Fibroblast of lung (primary cell): ENCODE measurements around the gene GPR173. TPM values are rescaled to one million over a fixed set of nuclear protein-coding genes. Genes with fewer than 3 reads are reported as not detected.

ENCODE experiments used
- DNase-seq, 2 donors: peaks; one replicate each; pipeline versions ENCODE4 v3.0.0 to v3.0.0-alpha.2; 2010; ENCODE audit warnings: low read depth in 2 of 2
- H2AFZ ChIP-seq: 2 replicates; pipeline ENCODE4 v1.5.1; 2012; ENCODE audit warnings: low read length, control low read depth, inconsistent platforms
- H3K27ac ChIP-seq: 2 replicates; pipeline ENCODE4 v1.5.1; 2011; ENCODE audit warnings: low read length, control low read depth; ENCODE audit not compliant: insufficient read depth
- H3K27me3 ChIP-seq: 2 replicates; pipeline ENCODE4 v1.5.1; 2011; ENCODE audit warnings: mild to moderate bottlenecking, low read length; ENCODE audit not compliant: control insufficient read depth, insufficient read depth
- H3K36me3 ChIP-seq: 2 replicates; pipeline ENCODE4 v1.5.1; 2011; ENCODE audit warnings: low read length; ENCODE audit not compliant: control insufficient read depth, insufficient read depth
- H3K4me1 ChIP-seq: 2 replicates; pipeline ENCODE4 v1.5.1; 2011; ENCODE audit warnings: low read length; ENCODE audit not compliant: control insufficient read depth, insufficient read depth; ENCODE audit errors: extremely low read depth
- H3K4me2 ChIP-seq: 2 replicates; pipeline ENCODE4 v1.5.1; 2011; ENCODE audit warnings: low read length, control low read depth; ENCODE audit not compliant: insufficient read depth; ENCODE audit errors: extremely low read depth
- H3K4me3 ChIP-seq, 4 experiments: fragments of 200-600 bp in 1 of 4; sonication (generic) in 1 of 4; replicated peaks in 1 of 4; 2 replicates each; pipeline ENCODE4 v1.5.1; 2011 to 2016; ENCODE audit warnings: low read length in 4 of 4, low read depth in 3 of 4, mild to moderate bottlenecking in 3 of 4, control low read depth in 2 of 4, inconsistent platforms in 1 of 4, mixed read lengths in 1 of 4; ENCODE audit not compliant: insufficient read depth in 1 of 4; ENCODE audit errors: control extremely low read depth in 1 of 4
- H3K79me2 ChIP-seq: 2 replicates; pipeline ENCODE4 v1.5.1; 2012; ENCODE audit warnings: mild to moderate bottlenecking, low read length, inconsistent platforms; ENCODE audit not compliant: control insufficient read depth, insufficient read depth
- H3K9ac ChIP-seq: 2 replicates; pipeline ENCODE4 v1.5.1; 2011; ENCODE audit warnings: mild to moderate bottlenecking, low read length, control low read depth; ENCODE audit not compliant: insufficient read depth
- H3K9me3 ChIP-seq: 2 replicates; pipeline ENCODE4 v1.5.1; 2012; ENCODE audit warnings: low read depth, low read length; ENCODE audit not compliant: control insufficient read depth, insufficient read depth
- H4K20me1 ChIP-seq: 2 replicates; pipeline ENCODE4 v1.5.1; 2011; ENCODE audit warnings: low read length; ENCODE audit not compliant: control insufficient read depth, insufficient read depth; ENCODE audit errors: extremely low read depth
- CTCF ChIP-seq, 2 donors: IDR thresholded peaks in 1 of 2; conservative IDR thresholded peaks in 1 of 2; 1 replicate in 1 of 2; 2 replicates in 1 of 2; pipeline ENCODE4 v1.5.1; 2011 to 2012; ENCODE audit warnings: low read length in 2 of 2, control low read depth in 1 of 2, inconsistent platforms in 1 of 2, low read depth in 1 of 2, mild to moderate bottlenecking in 1 of 2
- EZH2 ChIP-seq: IDR thresholded peaks from 2 replicates; pipeline ENCODE4 v1.5.1; 2012; ENCODE audit warnings: low read length, control low read depth, mild to moderate bottlenecking; ENCODE audit errors: missing control alignments
- polyA plus RNA-seq, 2 donors: library from polyadenylated mRNA; depleted of rRNA in 1 of 2; stranded (reverse) in 1 of 2; unstranded in 1 of 2; fragments of >200 nt; gene quantifications; 2 replicates each; pipeline ENCODE4 v1.2.1, GENCODE V29; 2011 to 2012; ENCODE audit warnings: missing spikeins in 1 of 2
- total RNA-seq: library from RNA; depleted of rRNA; stranded (reverse); fragments of >200 nt; gene quantifications from 2 replicates; pipeline ENCODE4 v1.2.1, GENCODE V29; 2014

Gene GPR173
- total and polyA plus RNA-seq, 2 donors (not counting 1 experiment from before 2014, with no cell fraction given): 3.9 to 5.6 TPM

GRCh38 chrX:53028678-53029077, 19.9 kb upstream of the GPR173 start:
- no peak overlapping the region for H3K9ac ChIP-seq
- H4K20me1 ChIP-seq: no peaks in the 10 kb centered on the region
- no peak for DNase-seq
- no peak overlapping the region for H3K4me3 ChIP-seq
- H3K36me3 ChIP-seq: no peaks in the 10 kb centered on the region
- TF ChIP-seq EZH2 (no peak), CTCF (conservative IDR thresholded peaks at IDR 0.05 in 1 of 2, IDR thresholded peaks at IDR 0.05 in 1 of 2; ENCODE audit: low read depth in 1 of 2, low read length in 2 of 2) (no peak)
- no peak overlapping the region for H3K27ac ChIP-seq
- H3K4me2 ChIP-seq: no peak overlapping the region
- no peaks in the 10 kb centered on the region for H3K79me2 ChIP-seq
- no peaks in the 10 kb centered on the region for H3K9me3 ChIP-seq
- no peaks in the 10 kb centered on the region for H3K27me3 ChIP-seq
- no peaks in the 10 kb centered on the region for H3K4me1 ChIP-seq
- H2AFZ ChIP-seq: no peak overlapping the region

DNA sequence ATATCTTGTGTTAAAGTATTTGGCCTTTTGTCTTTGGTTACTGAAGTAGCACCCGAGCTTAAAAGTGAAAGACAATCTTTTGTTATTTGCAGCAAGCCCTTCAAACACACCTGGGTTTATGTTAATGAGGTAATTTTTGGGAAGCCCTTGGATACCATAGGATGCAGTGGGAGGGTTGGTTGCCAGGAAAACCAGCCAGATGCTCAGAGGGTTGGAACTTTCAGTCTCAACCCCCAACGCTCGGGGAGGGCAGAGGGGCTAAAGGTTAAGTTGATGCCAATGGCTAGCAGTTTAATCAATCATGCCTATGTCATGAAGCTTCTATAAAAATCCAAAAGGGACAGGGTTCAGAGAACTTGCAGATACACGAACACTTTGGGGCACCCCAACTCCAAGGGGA, 17.2 kb upstream of the GPR173 start:
- H3K9ac ChIP-seq: no peak overlapping the region
- DNase-seq: no peak
- no peaks in the 10 kb centered on the region for H3K79me2 ChIP-seq
- no peak overlapping the region for H2AFZ ChIP-seq
- H3K4me2 ChIP-seq: no peak overlapping the region
- H3K27me3 ChIP-seq: no peaks in the 10 kb centered on the region
- no peaks in the 10 kb centered on the region for H3K9me3 ChIP-seq
- H3K36me3 ChIP-seq: no peaks in the 10 kb centered on the region
- no peaks in the 10 kb centered on the region for H3K4me1 ChIP-seq
- H3K27ac ChIP-seq: no peak overlapping the region
- TF ChIP-seq EZH2 (no peak), CTCF (conservative IDR thresholded peaks at IDR 0.05 in 1 of 2, IDR thresholded peaks at IDR 0.05 in 1 of 2; ENCODE audit: low read depth in 1 of 2, low read length in 2 of 2) (no peak)
- no peak overlapping the region for H3K4me3 ChIP-seq
- H4K20me1 ChIP-seq: no peaks in the 10 kb centered on the region

GRCh38 chrX:53036149-53036548, 12.4 kb upstream of the GPR173 start:
- Histone ChIP-seq H3K4me3 (no peak overlapping the region), H3K27ac (no peak overlapping the region), H2AFZ (no peak overlapping the region), H3K79me2 (no peaks in the 10 kb centered on the region), H3K36me3 (no peaks in the 10 kb centered on the region), H3K4me1 (no peaks in the 10 kb centered on the region), H3K27me3 (peaks cover 2% of the 10 kb centered on the region), H4K20me1 (no peaks in the 10 kb centered on the region), H3K9ac (no peak overlapping the region), H3K9me3 (no peaks in the 10 kb centered on the region), H3K4me2 (no peak overlapping the region)
- TF ChIP-seq EZH2 (no peak), CTCF (conservative IDR thresholded peaks at IDR 0.05 in 1 of 2, IDR thresholded peaks at IDR 0.05 in 1 of 2; ENCODE audit: low read depth in 1 of 2, low read length in 2 of 2) (no peak)
- DNase-seq: no peak
